KG1 (cell line): Measurements from ENCODE around the gene USP31.

Source experiments
- DNase-seq: peaks from one replicate; lab custom pipeline; 2025; lab: John Stamatoyannopoulos, UW

USP31 gene

GRCh38 chr16:23016368-23016767, 132.9 kb downstream of the USP31 start:
- no peak for DNase-seq

- no peak for DNase-seq
Measured at GRCh38 chr16:23015580-23015979, 133.7 kb downstream of the USP31 start.

- DNase-seq: no peak
Measured at GRCh38 chr16:23014592-23014991, 134.7 kb downstream of the USP31 start.
